GM21515 (cell line): ENCODE data around the gene PALD1.

Source experiments
- ATAC-seq: cut with Tn5 transposase; IDR thresholded peaks from one replicate; pipeline ENCODE4 v1.9.1; 2021; ENCODE audit not compliant: unreplicated experiment

PALD1 gene

GRCh38 chr10:70534281-70534680, 55.7 kb downstream of the PALD1 start:
- ATAC-seq, result no peak

- no peak for ATAC-seq
Observed at GRCh38 chr10:70535001-70535400, 56.4 kb downstream of the PALD1 start.

GRCh38 chr10:70535451-70535850, 56.9 kb downstream of the PALD1 start:
- ATAC-seq, result no peak

- no peak for ATAC-seq
Observed at GRCh38 chr10:70536196-70536861, 57.8 kb downstream of the PALD1 start.

- no peak for ATAC-seq
Observed at GRCh38 chr10:70537398-70538194, 59.0 kb downstream of the PALD1 start.

- ATAC-seq, result no peak
Observed at GRCh38 chr10:70538195-70538520, 59.6 kb downstream of the PALD1 start.

GRCh38 chr10:70538731-70539338, 60.3 kb downstream of the PALD1 start:
- no peak for ATAC-seq

GRCh38 chr10:70539471-70539870, 60.9 kb downstream of the PALD1 start:
- no peak for ATAC-seq

GRCh38 chr10:70540089-70540788, 61.7 kb downstream of the PALD1 start:
- ATAC-seq, result no peak

GRCh38 chr10:70540789-70541360, 62.3 kb downstream of the PALD1 start:
- ATAC-seq, result no peak

- no peak for ATAC-seq
Observed at GRCh38 chr10:70541736-70542564, 63.4 kb downstream of the PALD1 start.

GRCh38 chr10:70542565-70542938, 64.0 kb downstream of the PALD1 start:
- no peak for ATAC-seq

GRCh38 chr10:70543911-70544310, 65.3 kb downstream of the PALD1 start:
- no peak for ATAC-seq

GRCh38 chr10:70544431-70545340, 66.1 kb downstream of the PALD1 start:
- ATAC-seq, result no peak

GRCh38 chr10:70546584-70546983, 68.0 kb downstream of the PALD1 start:
- ATAC-seq, result no peak

- no peak for ATAC-seq
Observed at GRCh38 chr10:70549351-70549961, 70.9 kb downstream of the PALD1 start.

GRCh38 chr10:70549962-70550458, 71.4 kb downstream of the PALD1 start:
- ATAC-seq, result no peak

- ATAC-seq, result no peak
Observed at GRCh38 chr10:70550459-70550858, 71.9 kb downstream of the PALD1 start.

GRCh38 chr10:70551466-70551865, 72.9 kb downstream of the PALD1 start:
- no peak for ATAC-seq
